OCI-M2 (cell line): Measurements from ENCODE around the gene SLF2.

ENCODE experiments used
- DNase-seq: peaks from one replicate; lab custom pipeline; 2025; ENCODE audit not compliant: unreplicated experiment; lab: John Stamatoyannopoulos, UW

The SLF2 gene

GRCh38 chr10:100979791-100980272, 67.1 kb downstream of the SLF2 start:
- DNase-seq, result no peak

- no peak for DNase-seq
Observed at GRCh38 chr10:100980311-100980710, 67.5 kb downstream of the SLF2 start.

- DNase-seq, result no peak
Observed at GRCh38 chr10:100980711-100981110, 67.9 kb downstream of the SLF2 start.

GRCh38 chr10:100981178-100981772, 68.5 kb downstream of the SLF2 start:
- no peak for DNase-seq

GRCh38 chr10:100982916-100983830, 70.4 kb downstream of the SLF2 start:
- DNase-seq, result no peak

GRCh38 chr10:100983868-100984671, 71.3 kb downstream of the SLF2 start:
- DNase-seq, result no peak

GRCh38 chr10:100984672-100985177, 72.0 kb downstream of the SLF2 start:
- DNase-seq, result no peak

- DNase-seq, result no peak
Observed at GRCh38 chr10:100985336-100985735, 72.6 kb downstream of the SLF2 start.

- no peak for DNase-seq
Observed at GRCh38 chr10:100986623-100986951, 73.8 kb downstream of the SLF2 start.

GRCh38 chr10:100986952-100987684, 74.4 kb downstream of the SLF2 start, which contains the start of the genes MRPL43 and TWNK:
MRPL43 (minus strand) TSS chr10:100987497; CDS start chr10:100987443, 54 bp downstream.
TWNK (plus strand) TSS chr10:100987543; CDS start chr10:100988211, 668 bp downstream.
- peak; percentile 52 for DNase-seq

GRCh38 chr10:100987685-100988049, 74.9 kb downstream of the SLF2 start:
- no peak for DNase-seq

GRCh38 chr10:100988166-100988565, 75.4 kb downstream of the SLF2 start:
- no peak for DNase-seq

- DNase-seq, result no peak
Observed at GRCh38 chr10:100989088-100989487, 76.3 kb downstream of the SLF2 start.

- no peak for DNase-seq
Observed at GRCh38 chr10:100993986-100994708, 81.4 kb downstream of the SLF2 start.

- DNase-seq, result no peak
Observed at GRCh38 chr10:100995181-100995580, 82.4 kb downstream of the SLF2 start.

- no peak for DNase-seq
Observed at GRCh38 chr10:100996678-100997359, 84.1 kb downstream of the SLF2 start.

- peak; percentile 69 for DNase-seq
Observed at GRCh38 chr10:100997360-100998182, 84.8 kb downstream of the SLF2 start.

- DNase-seq, result peak; percentile 69
Observed at GRCh38 chr10:100998183-100998990, 85.6 kb downstream of the SLF2 start.
